GM23248 (cell line): ENCODE results near the gene CNTNAP4.

Experiments
- EZH2 ChIP-seq: fragments of 200-600 bp; sonication (generic); IDR thresholded peaks from 2 replicates; pipeline ENCODE4 v1.6.1; 2018; ENCODE audit warnings: antibody characterized with exemption, mild to moderate bottlenecking; ENCODE audit not compliant: insufficient read depth, poor library complexity, severe bottlenecking
- EZH2phosphoT487 ChIP-seq: fragments of 200-600 bp; sonication (generic); IDR thresholded peaks from 2 replicates; pipeline ENCODE4 v1.6.1; 2018; ENCODE audit warnings: antibody characterized with exemption, moderate library complexity, mild to moderate bottlenecking, low read depth; ENCODE audit not compliant: insufficient read depth

GRCh38 chr16:76421571-76421970, 144.4 kb downstream of the CNTNAP4 start:
- TF ChIP-seq EZH2phosphoT487 = no peak
- no peak for TF ChIP-seq EZH2
